H9 (cell line): ENCODE results near the gene PCNX4. TPM values are rescaled to one million over a fixed set of nuclear protein-coding genes. Genes with fewer than 3 reads are reported as not detected.

ENCODE experiments used
- DNase-seq: peaks from one replicate; pipeline ENCODE4 v3.0.0-alpha.2; 2017
- H2AFZ ChIP-seq: one replicate; pipeline ENCODE4 v1.6.1; 2013; ENCODE audit warnings: mild to moderate bottlenecking, low read length, control low read depth, moderate library complexity
- H2AK5ac ChIP-seq: 2 replicates; pipeline ENCODE4 v1.6.1; 2013; ENCODE audit warnings: low read length, control low read depth, mixed read lengths; ENCODE audit not compliant: insufficient read length
- H2BK120ac ChIP-seq: one replicate; pipeline ENCODE4 v1.6.1; 2013; ENCODE audit warnings: low read depth, mild to moderate bottlenecking, low read length, control low read depth, inconsistent platforms; ENCODE audit not compliant: poor library complexity, severe bottlenecking
- H2BK12ac ChIP-seq: 2 replicates; pipeline ENCODE4 v1.6.1; 2013; ENCODE audit warnings: low read length, control low read depth, mixed read lengths, low read depth; ENCODE audit not compliant: insufficient read length
- H2BK15ac ChIP-seq: 2 replicates; pipeline ENCODE4 v1.6.1; 2013; ENCODE audit warnings: low read depth, low read length, control low read depth
- H2BK20ac ChIP-seq: one replicate; pipeline ENCODE4 v1.6.1; 2013; ENCODE audit warnings: low read depth, mild to moderate bottlenecking, low read length, control low read depth, inconsistent platforms; ENCODE audit not compliant: poor library complexity, severe bottlenecking
- H2BK5ac ChIP-seq: 2 replicates; pipeline ENCODE4 v1.6.1; 2013; ENCODE audit warnings: low read length, control low read depth, mixed read lengths; ENCODE audit not compliant: insufficient read length
- H3K14ac ChIP-seq: 2 replicates; pipeline ENCODE4 v1.6.1; 2013; ENCODE audit warnings: low read length, control low read depth; ENCODE audit not compliant: insufficient read depth
- H3K18ac ChIP-seq: 2 replicates; pipeline ENCODE4 v1.6.1; 2013; ENCODE audit warnings: low read depth, mild to moderate bottlenecking, mixed read lengths, low read length, control low read depth; ENCODE audit not compliant: insufficient read length
- H3K23ac ChIP-seq: 2 replicates; pipeline ENCODE4 v1.6.1; 2013; ENCODE audit warnings: low read length, control low read depth, mixed read lengths, low read depth; ENCODE audit not compliant: insufficient read length
- H3K23me2 ChIP-seq: 2 replicates; pipeline ENCODE4 v1.6.1; 2013; ENCODE audit warnings: low read depth, mild to moderate bottlenecking, mixed read lengths, low read length, control low read depth; ENCODE audit not compliant: insufficient read length, poor library complexity, severe bottlenecking
- H3K27ac ChIP-seq: 2 replicates; pipeline ENCODE4 v1.5.1; 2013; ENCODE audit warnings: low read length, control low read depth, mixed read lengths, low read depth; ENCODE audit not compliant: insufficient read length
- H3K27me3 ChIP-seq: 2 replicates; pipeline ENCODE4 v1.6.1; 2013; ENCODE audit warnings: low read length, control low read depth, inconsistent platforms; ENCODE audit not compliant: insufficient read depth
- H3K4ac ChIP-seq: 2 replicates; pipeline ENCODE4 v1.6.1; 2013; ENCODE audit warnings: low read depth, mild to moderate bottlenecking, control low read depth, inconsistent platforms, low read length, moderate library complexity
- H3K4me1 ChIP-seq: 2 replicates; pipeline ENCODE4 v1.6.1; 2013; ENCODE audit warnings: low read length, control low read depth, inconsistent platforms; ENCODE audit not compliant: insufficient read depth
- H3K4me2 ChIP-seq: 2 replicates; pipeline ENCODE4 v1.6.1; 2013; ENCODE audit warnings: low read length, control low read depth, mixed read lengths; ENCODE audit not compliant: insufficient read length, insufficient read depth
- H3K56ac ChIP-seq: 2 replicates; pipeline ENCODE4 v1.6.1; 2013; ENCODE audit warnings: low read depth, mild to moderate bottlenecking, mixed read lengths, low read length, control low read depth; ENCODE audit not compliant: insufficient read length
- H3K79me1 ChIP-seq: 2 replicates; pipeline ENCODE4 v1.6.1; 2013; ENCODE audit warnings: low read depth, mild to moderate bottlenecking, moderate library complexity, low read length, control low read depth, inconsistent platforms; ENCODE audit not compliant: insufficient read depth, poor library complexity, severe bottlenecking
- H3K79me2 ChIP-seq: 2 replicates; pipeline ENCODE4 v1.6.1; 2013; ENCODE audit warnings: low read length, control low read depth, inconsistent platforms; ENCODE audit not compliant: insufficient read depth
- H3K9ac ChIP-seq: 2 replicates; pipeline ENCODE4 v1.6.1; 2013; ENCODE audit warnings: low read length, control low read depth, mixed read lengths; ENCODE audit not compliant: insufficient read length; ENCODE audit errors: extremely low read depth
- H3K9me3 ChIP-seq: one replicate; pipeline ENCODE4 v1.6.1; 2013; ENCODE audit warnings: low read depth, low read length, inconsistent platforms; ENCODE audit not compliant: control insufficient read depth
- H3T11ph ChIP-seq: one replicate; pipeline ENCODE4 v1.6.1; 2013; ENCODE audit warnings: mild to moderate bottlenecking, low read length, control low read depth, inconsistent platforms
- H4K20me1 ChIP-seq: one replicate; pipeline ENCODE4 v1.6.1; 2013; ENCODE audit not compliant: control insufficient read depth, insufficient read length, insufficient read depth
- H4K5ac ChIP-seq: 2 replicates; pipeline ENCODE4 v1.6.1; 2013; ENCODE audit warnings: low read depth, mild to moderate bottlenecking, mixed read lengths, low read length, control low read depth; ENCODE audit not compliant: insufficient read length
- H4K8ac ChIP-seq: replicated peaks from 2 replicates; pipeline ENCODE4 v1.6.1; 2013; ENCODE audit warnings: low read length, control low read depth, mixed read lengths, low read depth; ENCODE audit not compliant: insufficient read length
- H4K91ac ChIP-seq: 2 replicates; pipeline ENCODE4 v1.6.1; 2013; ENCODE audit warnings: low read depth, mild to moderate bottlenecking, moderate library complexity, mixed read lengths, low read length, control low read depth; ENCODE audit not compliant: insufficient read length
- H3K27ac Mint-ChIP-seq, 3 experiments: 2 replicates in 2 of 3; 3 replicates in 1 of 3; pipeline ENCODE4 v1.8.0; 2020 to 2021; ENCODE audit warnings: mixed read lengths in 3 of 3, mild to moderate bottlenecking in 1 of 3, moderate library complexity in 1 of 3
- H3K27me3 Mint-ChIP-seq: 2 replicates; pipeline ENCODE4 v1.8.0; 2021; ENCODE audit warnings: low read depth, mild to moderate bottlenecking, moderate library complexity, mixed read lengths
- H3K36me3 Mint-ChIP-seq, 3 experiments: 2 replicates in 2 of 3; 3 replicates in 1 of 3; pipeline ENCODE4 v1.8.0; 2020 to 2021; ENCODE audit warnings: low read depth in 3 of 3, mixed read lengths in 3 of 3; ENCODE audit not compliant: insufficient read depth in 1 of 3
- H3K4me1 Mint-ChIP-seq, 2 experiments: 2 replicates each; pipeline ENCODE4 v1.8.0; 2020; ENCODE audit warnings: mixed read lengths in 2 of 2
- H3K4me3 Mint-ChIP-seq, 2 experiments: 2 replicates in 1 of 2; 3 replicates in 1 of 2; pipeline ENCODE4 v1.8.0; 2020 to 2021; ENCODE audit warnings: mild to moderate bottlenecking in 2 of 2, mixed read lengths in 2 of 2, moderate library complexity in 1 of 2
- H3K9me3 Mint-ChIP-seq, 2 experiments: 2 replicates in 1 of 2; 3 replicates in 1 of 2; pipeline ENCODE4 v1.8.0; 2020; ENCODE audit warnings: mild to moderate bottlenecking in 2 of 2, mixed read lengths in 2 of 2, moderate library complexity in 1 of 2
- WGBS: extraction: QIAGEN DNeasy Blood & Tissue Kit; methylation state at CpG from one replicate; pipeline ENCODE4 v1.1.7; 2013; ENCODE audit warnings: missing lambda C conversion rate, low lambda C conversion rate, mixed read lengths; ENCODE audit not compliant: insufficient read length; ENCODE audit errors: extremely low coverage; 5-methylcytosine and 5-hydroxymethylcytosine counted together
- total RNA-seq: library from RNA; stranded (reverse); gene quantifications from 2 replicates; pipeline ENCODE4 v1.2.1, GENCODE V29; 2021
- TF ChIP-seq, protein P1 (sequence below): fragments of 200-600 bp; sonication (generic); conservative IDR thresholded peaks from 3 replicates; pipeline ENCODE4 v1.8.0; 2021; ENCODE audit warnings: antibody characterized with exemption, mild to moderate bottlenecking

PCNX4 gene
- total RNA-seq, 1 experiment from 2014 or later, result 40.0 TPM

DNA sequence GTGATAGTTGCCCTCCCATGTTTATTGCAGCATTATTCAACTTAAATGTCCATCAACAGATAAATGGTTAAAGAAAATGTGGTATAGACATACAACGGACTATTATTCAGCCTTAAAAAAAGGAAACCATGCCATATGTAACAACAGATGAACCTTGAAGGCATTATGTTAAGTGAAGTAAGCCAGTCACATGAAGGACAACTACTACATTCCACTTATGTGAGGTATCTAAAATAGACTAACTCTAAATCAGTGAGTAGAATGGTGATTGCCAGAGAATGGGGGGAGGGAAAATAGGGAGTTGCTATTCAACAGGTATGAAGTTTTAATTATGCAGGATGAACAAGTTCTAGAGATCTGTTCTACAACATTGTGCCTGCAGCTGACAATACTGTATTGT is 10.1 kb downstream of the PCNX4 start:
- Histone ChIP-seq H3K14ac (no peak overlapping the region), H3K56ac (no peak overlapping the region), H3K4ac (no peak overlapping the region), H3K23me2 (no peaks in the 10 kb centered on the region), H4K20me1 (no peaks in the 10 kb centered on the region), H3K27me3 (no peaks in the 10 kb centered on the region), H4K8ac (no peak overlapping the region), H3K23ac (no peak overlapping the region), H3K9ac (no peak overlapping the region), H3K79me1 (peaks cover 5% of the 10 kb centered on the region), H3K4me2 (no peak overlapping the region), H2BK15ac (no peak overlapping the region), H3K79me2 (peaks cover 12% of the 10 kb centered on the region; the same call in 1 of the 2 replicates), H3K4me1 (no peaks in the 10 kb centered on the region), H4K91ac (no peak overlapping the region), H3K18ac (no peak overlapping the region), H3K27ac (no peak overlapping the region), H3K9me3 (no peaks in the 10 kb centered on the region), H2BK12ac (no peak overlapping the region), H2BK120ac (no peak overlapping the region), H2AK5ac (no peak overlapping the region), H3T11ph (no peak overlapping the region), H4K5ac (no peak overlapping the region), H2AFZ (no peak overlapping the region), H2BK5ac (no peak overlapping the region), H2BK20ac (no peak overlapping the region)
- TF ChIP-seq, protein P1, sequence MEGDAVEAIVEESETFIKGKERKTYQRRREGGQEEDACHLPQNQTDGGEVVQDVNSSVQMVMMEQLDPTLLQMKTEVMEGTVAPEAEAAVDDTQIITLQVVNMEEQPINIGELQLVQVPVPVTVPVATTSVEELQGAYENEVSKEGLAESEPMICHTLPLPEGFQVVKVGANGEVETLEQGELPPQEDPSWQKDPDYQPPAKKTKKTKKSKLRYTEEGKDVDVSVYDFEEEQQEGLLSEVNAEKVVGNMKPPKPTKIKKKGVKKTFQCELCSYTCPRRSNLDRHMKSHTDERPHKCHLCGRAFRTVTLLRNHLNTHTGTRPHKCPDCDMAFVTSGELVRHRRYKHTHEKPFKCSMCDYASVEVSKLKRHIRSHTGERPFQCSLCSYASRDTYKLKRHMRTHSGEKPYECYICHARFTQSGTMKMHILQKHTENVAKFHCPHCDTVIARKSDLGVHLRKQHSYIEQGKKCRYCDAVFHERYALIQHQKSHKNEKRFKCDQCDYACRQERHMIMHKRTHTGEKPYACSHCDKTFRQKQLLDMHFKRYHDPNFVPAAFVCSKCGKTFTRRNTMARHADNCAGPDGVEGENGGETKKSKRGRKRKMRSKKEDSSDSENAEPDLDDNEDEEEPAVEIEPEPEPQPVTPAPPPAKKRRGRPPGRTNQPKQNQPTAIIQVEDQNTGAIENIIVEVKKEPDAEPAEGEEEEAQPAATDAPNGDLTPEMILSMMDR, result no peak
- no CpG with 5 or more reads among the region's 1 CpG for WGBS
- no peak for DNase-seq
- Mint-ChIP-seq H3K27ac (no peak overlapping the region), H3K27me3 (no peaks in the 10 kb centered on the region), H3K9me3 (peaks cover 0 to 2% of the 10 kb centered on the region in 2 experiments; a peak in 1 of 5 replicates), H3K4me1 (peaks cover 14% of the 10 kb centered on the region in 2 experiments; a peak in 3 of 4 replicates), H3K4me3 (no peak overlapping the region), H3K36me3 (peaks cover 16 to 24% (median 20%) of the 10 kb centered on the region in 3 experiments)
